GM19043 (cell line): ENCODE measurements around the gene IARS1.

Experiments used
- ATAC-seq: cut with Tn5 transposase; IDR thresholded peaks from one replicate; pipeline ENCODE4 v1.9.1; 2021; ENCODE audit warnings: low read depth; ENCODE audit not compliant: unreplicated experiment

Gene IARS1

GRCh38 chr9:92247981-92248380 is 45.5 kb downstream of the IARS1 start:
- no peak for ATAC-seq

GRCh38 chr9:92247296-92247695 is 46.2 kb downstream of the IARS1 start:
- no peak for ATAC-seq

- ATAC-seq: no peak
These were observed 48.3 kb downstream of the IARS1 start for GRCh38 chr9:92245005-92245797.
